MM.1S (cell line): ENCODE data around the gene LSM14B.

Experiments used
- DNase-seq: peaks from one replicate; pipeline ENCODE4 v3.0.0-alpha.2; 2015
- H2AFZ ChIP-seq: fragments of 300-600 bp; sonication (generic); 2 replicates; pipeline ENCODE4 v1.6.0; 2016; ENCODE audit warnings: antibody characterized with exemption, low read length
- H3F3A ChIP-seq: fragments of 300-600 bp; sonication (generic); 2 replicates; pipeline ENCODE4 v1.6.1; 2016; ENCODE audit warnings: mild to moderate bottlenecking, antibody characterized with exemption, low read length, moderate library complexity, mixed read lengths; ENCODE audit not compliant: insufficient read depth
- H3K27ac ChIP-seq: fragments of 300-600 bp; sonication (generic); 2 replicates; pipeline ENCODE4 v1.5.1; 2016; ENCODE audit warnings: mild to moderate bottlenecking, low read length
- H3K27me3 ChIP-seq: fragments of 300-600 bp; sonication (generic); replicated peaks from 2 replicates; pipeline ENCODE4 v1.6.0; 2016; ENCODE audit warnings: low read length; ENCODE audit not compliant: insufficient read depth
- H3K36me3 ChIP-seq: fragments of 300-600 bp; sonication (generic); replicated peaks from 2 replicates; pipeline ENCODE4 v1.6.1; 2016; ENCODE audit warnings: mild to moderate bottlenecking, low read length, mixed read lengths; ENCODE audit not compliant: insufficient read depth
- H3K4me1 ChIP-seq: fragments of 300-600 bp; sonication (generic); 2 replicates; pipeline ENCODE4 v1.6.1; 2016; ENCODE audit warnings: low read length, mixed read lengths
- H3K4me2 ChIP-seq: fragments of 300-600 bp; sonication (generic); 2 replicates; pipeline ENCODE4 v1.6.0; 2016; ENCODE audit warnings: low read depth, low read length
- H3K4me3 ChIP-seq: fragments of 300-600 bp; sonication (generic); 2 replicates; pipeline ENCODE4 v1.5.1; 2016; ENCODE audit warnings: low read length, mixed read lengths
- H3K79me2 ChIP-seq: fragments of 300-600 bp; sonication (generic); 2 replicates; pipeline ENCODE4 v1.6.1; 2016; ENCODE audit warnings: mixed run types, low read length, mixed read lengths
- H3K9ac ChIP-seq: fragments of 300-600 bp; sonication (generic); 2 replicates; pipeline ENCODE4 v1.6.1; 2016; ENCODE audit warnings: low read length, mixed read lengths
- H3K9me2 ChIP-seq: fragments of 300-600 bp; sonication (generic); replicated peaks from 2 replicates; pipeline ENCODE4 v1.6.1; 2016; ENCODE audit warnings: mild to moderate bottlenecking, low read length, mixed read lengths; ENCODE audit not compliant: insufficient read depth
- H3K9me3 ChIP-seq: fragments of 300-600 bp; sonication (generic); replicated peaks from 2 replicates; pipeline ENCODE4 v1.6.1; 2016; ENCODE audit warnings: mild to moderate bottlenecking, low read length, mixed read lengths; ENCODE audit not compliant: insufficient read depth
- H4K20me1 ChIP-seq: fragments of 300-600 bp; sonication (generic); 2 replicates; pipeline ENCODE4 v1.6.1; 2016; ENCODE audit warnings: mild to moderate bottlenecking, low read length, moderate library complexity, mixed read lengths; ENCODE audit not compliant: insufficient read depth
- EZH2 ChIP-seq: fragments of 300-600 bp; sonication (generic); optimal IDR thresholded peaks from 2 replicates; pipeline ENCODE3; 2017; ENCODE audit warnings: low read depth, mild to moderate bottlenecking, antibody characterized with exemption, low read length, mixed read lengths
- EZH2phosphoT487 ChIP-seq: fragments of 300-600 bp; sonication (generic); IDR thresholded peaks from 2 replicates; pipeline ENCODE4 v1.6.1; 2018; ENCODE audit warnings: antibody characterized with exemption, low read length
- TF ChIP-seq, protein P1 (sequence below): fragments of 300-600 bp; sonication (generic); IDR thresholded peaks from 2 replicates; pipeline ENCODE4 v1.5.1; 2016; ENCODE audit warnings: antibody characterized with exemption, low read length, mixed read lengths

Gene LSM14B

GRCh38 chr20:62159839-62160238 lies 37.6 kb downstream of the LSM14B start:
- no peaks in the 10 kb centered on the region for H3K36me3 ChIP-seq
- no peaks in the 10 kb centered on the region for H3F3A ChIP-seq
- H4K20me1 ChIP-seq: no peaks in the 10 kb centered on the region
- H3K4me2 ChIP-seq: no peak overlapping the region
- DNase-seq: no peak
- no peaks in the 10 kb centered on the region for H3K9me2 ChIP-seq
- TF ChIP-seq, protein P1, sequence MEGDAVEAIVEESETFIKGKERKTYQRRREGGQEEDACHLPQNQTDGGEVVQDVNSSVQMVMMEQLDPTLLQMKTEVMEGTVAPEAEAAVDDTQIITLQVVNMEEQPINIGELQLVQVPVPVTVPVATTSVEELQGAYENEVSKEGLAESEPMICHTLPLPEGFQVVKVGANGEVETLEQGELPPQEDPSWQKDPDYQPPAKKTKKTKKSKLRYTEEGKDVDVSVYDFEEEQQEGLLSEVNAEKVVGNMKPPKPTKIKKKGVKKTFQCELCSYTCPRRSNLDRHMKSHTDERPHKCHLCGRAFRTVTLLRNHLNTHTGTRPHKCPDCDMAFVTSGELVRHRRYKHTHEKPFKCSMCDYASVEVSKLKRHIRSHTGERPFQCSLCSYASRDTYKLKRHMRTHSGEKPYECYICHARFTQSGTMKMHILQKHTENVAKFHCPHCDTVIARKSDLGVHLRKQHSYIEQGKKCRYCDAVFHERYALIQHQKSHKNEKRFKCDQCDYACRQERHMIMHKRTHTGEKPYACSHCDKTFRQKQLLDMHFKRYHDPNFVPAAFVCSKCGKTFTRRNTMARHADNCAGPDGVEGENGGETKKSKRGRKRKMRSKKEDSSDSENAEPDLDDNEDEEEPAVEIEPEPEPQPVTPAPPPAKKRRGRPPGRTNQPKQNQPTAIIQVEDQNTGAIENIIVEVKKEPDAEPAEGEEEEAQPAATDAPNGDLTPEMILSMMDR: no peak
- TF ChIP-seq EZH2: no peak
- no peak for TF ChIP-seq EZH2phosphoT487
- no peaks in the 10 kb centered on the region for H3K4me1 ChIP-seq
- peaks cover 32% of the 10 kb centered on the region for H3K79me2 ChIP-seq
- no peak overlapping the region for H3K4me3 ChIP-seq
- H3K9ac ChIP-seq: no peak overlapping the region
- no peak overlapping the region for H3K27ac ChIP-seq
- H3K9me3 ChIP-seq: no peaks in the 10 kb centered on the region
- no peak overlapping the region for H2AFZ ChIP-seq
- no peaks in the 10 kb centered on the region for H3K27me3 ChIP-seq

- H3K9me3 ChIP-seq: no peaks in the 10 kb centered on the region
- no peaks in the 10 kb centered on the region for H4K20me1 ChIP-seq
- TF ChIP-seq EZH2 (no peak), EZH2phosphoT487 (no peak)
- TF ChIP-seq, protein P1: no peak
- H3K27ac ChIP-seq: no peak overlapping the region
- no peaks in the 10 kb centered on the region for H3F3A ChIP-seq
- no peak overlapping the region for H3K4me2 ChIP-seq
- H3K9ac ChIP-seq: no peak overlapping the region
- no peaks in the 10 kb centered on the region for H3K27me3 ChIP-seq
- H3K4me1 ChIP-seq: no peaks in the 10 kb centered on the region
- H3K36me3 ChIP-seq: no peaks in the 10 kb centered on the region
- no peak overlapping the region for H3K4me3 ChIP-seq
- no peak overlapping the region for H2AFZ ChIP-seq
- no peak for DNase-seq
- H3K79me2 ChIP-seq: peaks cover 31% of the 10 kb centered on the region
- H3K9me2 ChIP-seq: no peaks in the 10 kb centered on the region
Measured at GRCh38 chr20:62160253-62160652, 38.0 kb downstream of the LSM14B start.

GRCh38 chr20:62160876-62161275 lies 38.6 kb downstream of the LSM14B start:
- H3K9me3 ChIP-seq: no peaks in the 10 kb centered on the region
- no peaks in the 10 kb centered on the region for H3K36me3 ChIP-seq
- no peak overlapping the region for H3K9ac ChIP-seq
- no peak for DNase-seq
- no peaks in the 10 kb centered on the region for H4K20me1 ChIP-seq
- no peak overlapping the region for H3K4me2 ChIP-seq
- no peaks in the 10 kb centered on the region for H3K4me1 ChIP-seq
- H2AFZ ChIP-seq: no peak overlapping the region
- TF ChIP-seq EZH2phosphoT487 (no peak), EZH2 (no peak)
- TF ChIP-seq, protein P1: no peak
- peaks cover 28% of the 10 kb centered on the region for H3K79me2 ChIP-seq
- no peaks in the 10 kb centered on the region for H3K27me3 ChIP-seq
- H3F3A ChIP-seq: no peaks in the 10 kb centered on the region
- no peak overlapping the region for H3K27ac ChIP-seq
- no peaks in the 10 kb centered on the region for H3K9me2 ChIP-seq
- H3K4me3 ChIP-seq: no peak overlapping the region

DNA sequence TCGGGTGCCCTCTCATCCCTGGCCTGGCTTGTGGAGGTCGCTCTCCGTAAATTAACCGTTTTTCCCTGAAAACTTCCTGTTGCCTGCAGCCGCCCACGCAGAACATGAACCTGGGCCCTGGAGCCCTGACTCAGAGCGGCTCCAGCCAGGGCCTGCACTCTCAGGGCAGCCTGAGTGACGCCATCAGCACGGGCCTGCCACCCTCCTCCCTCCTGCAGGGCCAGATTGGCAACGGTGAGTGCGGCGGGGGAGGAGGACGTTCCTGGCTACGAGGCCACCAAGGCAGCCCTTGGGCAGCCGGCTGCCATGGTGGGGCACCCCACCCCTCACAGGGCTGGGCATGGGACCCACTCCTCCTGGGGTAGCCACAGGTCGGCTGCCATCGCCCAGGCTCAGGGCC lies 39.1 kb downstream of the LSM14B start:
- Histone ChIP-seq H3K9ac (no peak overlapping the region), H3F3A (no peaks in the 10 kb centered on the region)
- no peak for TF ChIP-seq EZH2
- TF ChIP-seq EZH2phosphoT487: no peak
- TF ChIP-seq, protein P1: no peak

More for the DNA sequence above, 39.1 kb downstream of the LSM14B start:
- H3K27ac ChIP-seq: no peak overlapping the region
- H3K9me2 ChIP-seq: no peaks in the 10 kb centered on the region
- H3K36me3 ChIP-seq: no peaks in the 10 kb centered on the region
- no peak overlapping the region for H3K4me2 ChIP-seq
- no peaks in the 10 kb centered on the region for H3K9me3 ChIP-seq
- DNase-seq: no peak
- H3K27me3 ChIP-seq: no peaks in the 10 kb centered on the region
- no peaks in the 10 kb centered on the region for H4K20me1 ChIP-seq
- no peak overlapping the region for H3K4me3 ChIP-seq
- H3K4me1 ChIP-seq: no peaks in the 10 kb centered on the region
- H3K79me2 ChIP-seq: peaks cover 23% of the 10 kb centered on the region
- no peak overlapping the region for H2AFZ ChIP-seq
